ENCODE data around the gene PKHD1.

PKHD1 gene

DNA sequence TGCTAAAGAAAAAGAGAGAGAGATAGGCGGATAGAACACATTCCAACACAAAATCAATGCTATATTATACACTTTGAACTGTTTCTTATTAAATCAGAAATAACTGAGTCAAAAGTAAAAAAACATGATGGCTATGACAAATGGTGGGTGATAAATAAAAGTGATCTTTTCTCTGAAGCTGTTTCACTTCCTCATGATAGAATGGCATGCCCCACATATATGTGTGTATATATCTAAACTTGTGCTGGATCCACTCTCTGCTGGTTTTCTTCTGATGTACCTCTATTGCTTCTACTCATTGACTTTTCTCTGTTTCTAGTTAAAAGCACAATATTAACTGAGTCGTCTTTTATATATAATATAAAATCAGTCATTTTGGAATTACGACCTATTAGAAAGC lies 429.9 kb downstream of the PKHD1 start:
- no peak for DNase-seq

DNA sequence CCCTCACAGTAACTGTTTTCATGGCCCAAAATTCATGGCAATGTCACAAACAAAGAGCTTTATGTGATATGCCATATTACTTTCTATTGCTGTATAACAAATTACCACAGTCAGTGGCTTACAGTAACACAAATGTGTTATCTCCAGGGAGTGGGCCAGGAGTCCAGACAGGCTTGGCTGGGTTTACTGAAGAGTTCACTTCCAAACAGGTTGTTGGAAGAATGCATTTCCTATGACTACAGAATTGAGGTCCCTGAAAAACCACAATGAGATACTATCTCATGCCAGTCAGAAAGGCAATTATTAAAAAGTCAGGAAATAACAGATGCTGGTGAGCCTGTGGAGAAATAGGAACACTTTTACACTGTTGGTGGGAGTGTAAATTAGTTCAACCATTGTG lies 431.9 kb downstream of the PKHD1 start:
- no peak for DNase-seq

- DNase-seq = no peak
Observed at GRCh38 chr6:51654647-51655046, 432.8 kb downstream of the PKHD1 start.

DNA sequence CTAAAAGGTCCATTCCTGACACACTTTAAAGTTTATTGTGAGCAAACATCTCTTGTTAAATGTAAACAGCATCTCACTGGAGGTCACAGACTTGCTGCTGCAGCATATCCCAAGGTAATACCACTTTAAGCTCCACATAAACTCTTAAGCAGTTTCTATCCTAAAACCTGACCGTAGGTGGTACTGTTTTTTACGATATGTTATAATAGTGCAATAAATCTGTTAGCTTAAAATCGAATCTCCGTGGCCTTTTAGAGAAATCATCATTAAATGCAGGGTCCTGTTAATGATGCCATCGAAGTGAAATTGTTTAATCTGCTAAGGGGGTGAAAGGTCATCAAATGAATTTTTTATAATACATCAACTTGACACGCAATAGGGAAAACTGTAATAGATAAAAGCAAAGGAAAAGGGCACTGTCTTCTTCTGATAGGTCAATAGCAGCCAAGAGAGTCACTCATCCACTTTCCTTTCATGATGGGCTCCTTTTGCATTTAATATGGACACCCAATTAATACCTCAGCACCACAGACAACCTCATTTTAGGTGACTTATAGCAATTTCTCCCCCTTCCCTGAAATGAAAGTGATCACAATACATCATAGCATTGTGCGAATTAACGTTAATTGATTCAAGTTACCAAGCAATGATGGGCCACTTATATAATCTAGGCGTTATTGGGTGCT lies 436.1 kb downstream of the PKHD1 start:
- no peak for DNase-seq

GRCh38 chr6:51648774-51649173 lies 438.6 kb downstream of the PKHD1 start:
- DNase-seq = no peak

- DNase-seq = no peak
Observed at GRCh38 chr6:51648236-51648635, 439.2 kb downstream of the PKHD1 start.

DNA sequence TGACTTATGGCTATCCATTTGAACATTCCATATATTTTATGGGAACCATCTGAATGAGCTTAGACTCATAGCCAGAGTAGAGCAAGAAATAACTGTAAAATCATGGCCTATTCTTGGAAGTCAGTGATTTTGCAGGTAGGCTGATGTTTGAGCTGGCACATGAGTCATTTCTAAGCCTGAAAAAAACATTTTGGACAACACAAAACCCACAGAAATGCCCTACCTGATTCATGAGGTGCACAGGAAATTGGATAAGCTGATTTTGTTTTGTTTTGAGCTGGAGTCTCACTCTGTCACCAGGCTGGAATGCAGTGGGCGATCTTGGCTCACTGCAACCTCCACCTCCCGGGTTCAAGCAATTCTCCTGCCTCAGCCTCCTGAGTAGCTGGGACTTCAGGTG lies 443.0 kb downstream of the PKHD1 start:
- DNase-seq = no peak

- no peak for DNase-seq
Observed at GRCh38 chr6:51640021-51640420, 447.4 kb downstream of the PKHD1 start.

DNA sequence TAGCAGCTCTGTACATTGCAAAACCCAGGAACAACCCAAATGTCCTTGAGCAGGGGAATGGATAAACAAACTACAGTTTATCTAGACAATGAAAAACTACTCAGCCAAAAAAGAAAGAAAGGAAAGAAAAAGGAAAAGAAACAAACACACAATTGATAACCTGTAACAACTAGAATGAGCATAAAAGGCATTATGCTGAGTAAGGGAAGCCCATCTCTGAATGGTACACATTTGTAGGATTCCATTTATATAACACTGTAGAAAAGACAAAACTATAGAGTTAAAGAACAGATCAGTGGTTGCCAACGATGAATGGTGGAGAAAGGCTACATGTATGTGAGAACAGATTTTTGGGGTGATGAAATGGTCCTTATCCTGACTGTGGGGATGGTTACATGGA lies 454.0 kb downstream of the PKHD1 start:
- DNase-seq = no peak

DNA sequence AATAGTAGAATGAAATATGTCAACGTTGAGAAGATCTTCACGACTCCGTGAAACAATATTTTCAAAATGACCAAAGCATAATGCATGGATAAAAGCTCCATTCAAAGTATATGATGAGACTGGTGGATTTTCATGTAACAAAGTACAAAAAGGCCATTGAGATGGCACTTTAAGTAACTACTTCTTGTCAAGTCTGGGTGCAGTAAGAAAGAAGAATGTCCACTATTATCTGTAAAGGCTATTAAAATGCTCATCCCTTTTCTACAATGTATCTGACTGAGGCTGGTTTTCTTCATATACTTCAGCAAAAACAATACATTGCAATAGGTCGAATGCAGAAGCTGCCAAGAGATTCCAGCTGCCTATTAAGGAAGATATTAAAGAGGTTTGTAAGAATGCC lies 457.4 kb downstream of the PKHD1 start:
- no peak for DNase-seq

DNA sequence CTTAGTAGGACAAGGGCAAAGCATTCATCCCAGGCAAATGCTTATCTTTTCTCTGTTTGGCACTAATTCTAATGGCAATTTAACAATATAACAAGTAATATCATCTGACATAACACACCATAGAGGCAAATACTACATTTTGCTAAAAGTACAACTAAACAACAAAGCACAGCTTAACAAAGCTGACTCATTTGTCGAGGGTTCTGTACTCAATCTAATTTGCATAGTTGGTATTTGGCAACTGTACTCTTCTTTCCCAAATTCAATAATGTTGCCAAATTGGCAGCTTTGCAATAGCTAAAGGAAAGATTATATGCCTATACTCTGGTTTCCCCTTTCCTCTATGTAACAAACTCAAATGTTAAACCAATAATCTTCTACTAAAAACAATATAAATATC lies 461.0 kb downstream of the PKHD1 start:
- no peak for DNase-seq

GRCh38 chr6:51625566-51625965 lies 461.8 kb downstream of the PKHD1 start:
- DNase-seq = no peak

DNA sequence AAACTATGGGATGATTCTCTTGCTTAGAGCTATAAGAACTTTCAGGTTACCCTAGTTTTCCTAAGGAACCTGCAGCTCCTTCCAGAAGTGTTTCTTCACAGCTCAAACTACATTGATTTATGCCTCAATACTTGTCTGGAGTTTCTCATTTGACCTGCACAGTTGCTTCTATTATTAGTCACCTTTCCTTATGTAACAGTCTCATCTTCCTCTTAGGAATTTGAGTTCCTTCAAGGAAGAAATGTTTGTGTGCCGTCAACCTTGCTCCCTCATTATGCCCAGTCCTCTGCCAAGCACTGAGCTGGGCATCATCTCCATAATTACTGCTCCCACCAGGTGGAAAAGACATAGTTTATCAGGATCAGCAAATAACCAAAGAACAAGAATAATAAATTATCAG lies 466.4 kb downstream of the PKHD1 start:
- no peak for DNase-seq

DNA sequence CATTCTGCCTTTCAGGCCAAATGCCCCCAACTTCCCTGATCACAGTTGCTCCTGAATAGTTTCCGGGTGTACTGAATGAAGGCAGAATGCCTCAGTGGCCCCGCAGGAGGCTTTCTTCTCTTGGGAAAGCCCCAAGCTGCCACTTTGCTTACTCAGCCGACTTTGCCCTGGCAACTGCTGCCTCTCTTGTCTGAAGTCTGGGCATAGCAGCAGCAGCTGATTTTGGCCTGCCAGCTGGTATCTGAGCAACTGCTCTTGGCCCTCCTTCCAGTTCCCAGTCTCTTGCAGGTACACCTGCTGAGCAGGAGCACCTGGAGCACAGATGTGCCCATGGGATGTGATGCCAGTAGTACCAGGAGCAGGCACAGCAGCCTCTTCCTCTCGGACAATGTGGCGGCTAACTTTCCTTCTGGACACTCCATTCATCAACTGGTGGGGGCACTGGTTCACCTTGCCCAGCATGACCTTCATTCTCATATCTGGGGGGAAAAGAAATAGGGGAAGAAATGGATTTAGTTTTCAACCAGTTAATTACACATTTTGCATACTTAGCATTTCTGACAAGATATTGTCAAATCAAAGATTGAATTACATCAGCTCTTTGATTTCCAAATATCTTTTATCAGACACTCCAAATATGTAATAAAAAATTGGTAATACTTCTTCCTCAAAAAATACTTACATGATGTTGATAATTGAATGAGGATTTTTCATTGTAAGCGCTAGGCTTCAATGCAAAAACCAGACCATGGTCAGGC lies 468.2 kb downstream of the PKHD1 start:
- no peak for DNase-seq

- no peak for DNase-seq
Observed at GRCh38 chr6:51618563-51618962, 468.9 kb downstream of the PKHD1 start.

DNA sequence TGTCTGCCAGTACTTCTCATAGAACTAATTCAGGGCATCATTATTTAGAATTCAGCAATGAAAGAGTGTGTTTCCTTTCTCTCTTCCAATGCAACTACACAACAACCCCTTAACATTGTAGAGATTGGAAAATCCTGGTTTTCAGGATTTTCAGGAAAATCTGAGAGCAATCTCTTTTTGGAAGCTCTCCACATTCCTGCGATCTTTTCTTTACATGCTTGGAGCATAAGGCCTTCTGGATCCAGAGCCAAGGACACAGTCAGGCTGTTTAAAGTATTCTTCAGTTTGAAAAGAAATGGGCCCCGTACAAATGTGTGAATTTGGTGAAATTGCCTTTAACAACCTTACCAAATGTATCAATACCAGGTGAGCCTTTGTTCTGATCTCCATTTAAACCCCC lies 469.7 kb downstream of the PKHD1 start:
- DNase-seq = no peak

GRCh38 chr6:51616243-51616642 lies 471.2 kb downstream of the PKHD1 start:
- DNase-seq = no peak

- no peak for DNase-seq
Observed at GRCh38 chr6:51614725-51615124, 472.7 kb downstream of the PKHD1 start.

GRCh38 chr6:51613558-51613957 lies 473.9 kb downstream of the PKHD1 start:
- DNase-seq = no peak

- DNase-seq = no peak
Observed at GRCh38 chr6:51608932-51609331, 478.5 kb downstream of the PKHD1 start.

DNA sequence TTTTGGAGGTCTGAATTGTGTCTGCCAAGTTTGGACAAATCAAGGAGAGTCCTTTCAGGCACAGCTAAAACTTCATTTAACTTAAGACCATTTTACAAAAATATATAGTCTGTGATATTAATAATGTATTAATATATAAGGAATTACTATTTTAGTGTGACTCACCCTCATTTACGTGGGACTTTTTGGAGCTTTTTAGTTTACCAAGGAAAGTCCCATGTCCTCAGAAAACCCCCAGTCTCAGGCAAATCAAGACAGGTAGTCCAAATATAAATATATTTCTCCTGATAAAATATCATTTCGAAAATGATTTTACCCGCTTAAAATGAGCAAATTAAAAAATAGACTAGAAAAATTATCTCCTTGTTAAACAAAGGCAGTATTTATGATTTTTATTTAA lies 479.0 kb downstream of the PKHD1 start:
- DNase-seq = no peak

GRCh38 chr6:51600514-51600913 lies 486.9 kb downstream of the PKHD1 start:
- no peak for DNase-seq

DNA sequence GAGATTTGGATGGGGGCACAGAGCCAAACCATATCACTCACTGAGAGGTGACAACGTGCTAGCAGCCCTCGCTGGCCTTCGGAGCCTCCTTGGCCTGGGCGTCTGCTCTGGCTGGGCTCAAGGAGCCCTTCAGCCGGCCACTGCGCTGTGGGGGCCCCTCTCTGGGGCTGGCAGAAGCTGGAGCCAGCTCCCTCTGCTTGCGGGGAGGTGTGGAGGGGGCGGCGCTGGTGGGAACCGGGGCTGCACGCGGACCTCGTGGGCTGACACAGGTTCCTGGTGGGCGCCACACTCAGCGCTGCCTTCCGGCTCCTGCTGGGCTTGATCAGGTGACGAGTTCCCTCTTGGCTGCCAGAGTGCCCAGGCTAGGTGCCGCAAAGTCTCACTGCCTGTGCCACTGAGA lies 489.2 kb downstream of the PKHD1 start:
- no peak for DNase-seq

DNA sequence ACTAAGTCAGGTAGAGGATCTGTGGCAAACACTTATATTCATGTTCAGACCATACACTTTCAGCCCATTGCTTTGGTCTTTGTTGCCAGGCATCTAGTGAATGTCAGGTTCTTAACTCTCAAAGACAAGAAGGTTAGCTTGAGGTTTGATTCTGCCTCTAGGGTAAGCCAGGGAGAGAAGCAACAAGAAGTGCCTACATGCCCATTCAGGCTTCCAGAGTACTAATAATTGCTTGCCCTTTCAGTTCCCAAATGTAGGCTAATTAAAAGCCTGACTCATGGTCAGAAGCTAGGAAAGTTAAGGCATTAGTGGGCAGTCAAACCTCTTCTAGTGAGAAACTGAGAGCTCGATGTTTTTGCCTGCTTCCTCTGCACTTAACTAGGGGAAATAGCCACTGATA lies 492.4 kb downstream of the PKHD1 start:
- DNase-seq = no peak

- DNase-seq = no peak
Observed at GRCh38 chr6:51585264-51585663, 502.1 kb downstream of the PKHD1 start.

Data from NCI-H1092 treated with DMSO at 0.1 percent for 48 hours (cell line).